Chondrocyte (in vitro differentiated cells): Measurements from ENCODE around the gene USP4. TPM values are rescaled to one million over a fixed set of nuclear protein-coding genes. Genes with fewer than 3 reads are reported as not detected.
A peak's percentile ranks its signal among the peaks of the same experiment; 100 is the strongest.

Source experiments
- DNase-seq: peaks from one replicate; pipeline ENCODE4 v3.0.0; 2021; ENCODE audit warnings: mixed read lengths, low spot score
- H3K27ac Mint-ChIP-seq: one replicate; pipeline ENCODE4 v1.8.0; 2021; ENCODE audit warnings: mild to moderate bottlenecking, moderate library complexity, mixed read lengths; ENCODE audit not compliant: unreplicated experiment
- H3K27me3 Mint-ChIP-seq: 2 replicates; pipeline ENCODE4 v1.8.0; 2021; ENCODE audit warnings: low read depth, mixed read lengths
- H3K36me3 Mint-ChIP-seq: 2 replicates; pipeline ENCODE4 v1.8.0; 2021; ENCODE audit warnings: low read depth, mixed read lengths
- H3K4me1 Mint-ChIP-seq: 2 replicates; pipeline ENCODE4 v1.8.0; 2021; ENCODE audit warnings: low read depth, mild to moderate bottlenecking, mixed read lengths
- H3K4me3 Mint-ChIP-seq: one replicate; pipeline ENCODE4 v1.8.0; 2021; ENCODE audit warnings: mild to moderate bottlenecking, moderate library complexity, mixed read lengths; ENCODE audit not compliant: unreplicated experiment
- H3K9me3 Mint-ChIP-seq: 2 replicates; pipeline ENCODE4 v1.8.0; 2021; ENCODE audit warnings: low read depth, mixed read lengths
- total RNA-seq: library from RNA; stranded (reverse); gene quantifications from 3 replicates; pipeline ENCODE4 v1.2.1, GENCODE V29; 2021
- TF ChIP-seq, protein P1 (sequence below): fragments of 200-600 bp; sonication (generic); IDR thresholded peaks from 2 replicates; pipeline ENCODE4 v1.5.0; 2021; ENCODE audit warnings: antibody characterized with exemption, mild to moderate bottlenecking, moderate library complexity

USP4 gene
- total RNA-seq, 1 donor from 2014 or later: 31.9 TPM

DNA sequence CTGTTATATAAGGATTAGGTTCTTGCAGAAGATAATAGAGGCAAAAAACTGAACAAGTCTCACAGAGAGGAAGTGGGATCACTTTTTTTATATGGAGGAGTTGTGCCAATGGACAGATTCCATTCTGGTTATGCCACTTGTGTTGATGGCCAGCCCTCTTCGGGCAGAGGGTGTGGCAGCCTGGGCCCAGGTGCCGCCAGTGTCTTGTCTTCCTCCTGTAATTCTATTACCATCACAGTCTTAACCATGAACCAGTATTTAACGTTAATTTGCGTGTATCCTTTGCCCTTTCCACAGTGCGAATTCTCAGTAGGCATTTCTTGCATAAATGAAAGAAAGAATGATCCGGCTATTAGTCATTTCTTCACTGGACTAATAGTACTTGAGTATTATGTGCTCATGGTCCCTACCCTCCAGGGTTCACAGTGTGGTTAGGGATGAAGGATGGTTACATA, 7.0 kb upstream of the USP4 start:
- Mint-ChIP-seq H3K36me3 (no peaks in the 10 kb centered on the region), H3K27me3 (no peaks in the 10 kb centered on the region), H3K4me3 (no peak overlapping the region), H3K4me1 (peaks cover 23% of the 10 kb centered on the region), H3K9me3 (no peaks in the 10 kb centered on the region), H3K27ac (peak overlapping the region; percentile 79)
- DNase-seq: no peak
- TF ChIP-seq, protein P1, sequence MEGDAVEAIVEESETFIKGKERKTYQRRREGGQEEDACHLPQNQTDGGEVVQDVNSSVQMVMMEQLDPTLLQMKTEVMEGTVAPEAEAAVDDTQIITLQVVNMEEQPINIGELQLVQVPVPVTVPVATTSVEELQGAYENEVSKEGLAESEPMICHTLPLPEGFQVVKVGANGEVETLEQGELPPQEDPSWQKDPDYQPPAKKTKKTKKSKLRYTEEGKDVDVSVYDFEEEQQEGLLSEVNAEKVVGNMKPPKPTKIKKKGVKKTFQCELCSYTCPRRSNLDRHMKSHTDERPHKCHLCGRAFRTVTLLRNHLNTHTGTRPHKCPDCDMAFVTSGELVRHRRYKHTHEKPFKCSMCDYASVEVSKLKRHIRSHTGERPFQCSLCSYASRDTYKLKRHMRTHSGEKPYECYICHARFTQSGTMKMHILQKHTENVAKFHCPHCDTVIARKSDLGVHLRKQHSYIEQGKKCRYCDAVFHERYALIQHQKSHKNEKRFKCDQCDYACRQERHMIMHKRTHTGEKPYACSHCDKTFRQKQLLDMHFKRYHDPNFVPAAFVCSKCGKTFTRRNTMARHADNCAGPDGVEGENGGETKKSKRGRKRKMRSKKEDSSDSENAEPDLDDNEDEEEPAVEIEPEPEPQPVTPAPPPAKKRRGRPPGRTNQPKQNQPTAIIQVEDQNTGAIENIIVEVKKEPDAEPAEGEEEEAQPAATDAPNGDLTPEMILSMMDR: no peak

DNA sequence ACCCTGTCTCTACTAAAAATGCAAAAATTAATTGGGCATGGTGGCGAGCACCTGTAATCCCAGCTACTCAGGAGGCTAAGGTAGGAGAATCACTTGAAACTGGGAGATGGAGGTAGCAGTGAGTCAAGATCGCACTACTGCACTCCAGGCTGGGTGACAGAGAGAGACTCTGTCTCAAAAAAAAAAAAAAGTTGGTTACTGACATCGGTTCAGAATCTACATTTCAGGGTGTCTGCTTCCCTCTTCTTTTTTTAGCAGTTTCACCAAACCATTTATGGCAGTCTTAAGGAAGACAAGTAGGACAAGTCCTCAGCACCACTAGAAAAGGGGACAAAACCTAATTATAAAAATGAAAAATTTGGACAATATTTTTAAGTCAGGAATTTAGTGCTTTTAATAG, 3.3 kb upstream of the USP4 start:
- no peak overlapping the region for H3K27ac Mint-ChIP-seq
- H3K4me3 Mint-ChIP-seq: no peak overlapping the region
- TF ChIP-seq, protein P1: no peak
- H3K27me3 Mint-ChIP-seq: no peaks in the 10 kb centered on the region
- peaks cover 38% of the 10 kb centered on the region for H3K4me1 Mint-ChIP-seq
- no peak for DNase-seq
- no peaks in the 10 kb centered on the region for H3K9me3 Mint-ChIP-seq
- H3K36me3 Mint-ChIP-seq: no peaks in the 10 kb centered on the region

DNA sequence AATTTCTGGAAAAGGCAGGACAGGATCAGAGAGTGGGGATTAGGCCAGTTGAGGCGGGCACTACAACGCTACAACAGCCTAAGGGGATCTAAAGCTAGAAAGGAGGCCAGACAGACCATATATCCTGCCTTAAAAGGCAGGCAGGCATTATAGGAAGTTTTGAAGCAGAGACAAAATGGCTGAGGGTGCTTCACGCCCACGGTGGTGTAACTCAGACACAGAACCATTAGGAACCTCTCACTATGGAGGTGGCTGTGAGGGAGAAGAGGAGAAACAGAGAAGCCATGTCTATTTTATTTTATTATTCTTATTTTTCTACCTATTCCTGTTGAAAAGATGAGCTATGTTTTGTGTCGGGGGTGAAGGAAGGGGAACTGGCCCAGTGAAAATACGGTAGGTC, 2.1 kb upstream of the USP4 start:
- Mint-ChIP-seq H3K4me3 (no peak overlapping the region), H3K4me1 (peaks cover 36% of the 10 kb centered on the region), H3K36me3 (no peaks in the 10 kb centered on the region), H3K9me3 (no peaks in the 10 kb centered on the region), H3K27ac (peak overlapping the region; percentile 19), H3K27me3 (no peaks in the 10 kb centered on the region)
- DNase-seq: no peak
- TF ChIP-seq, protein P1: no peak

DNA sequence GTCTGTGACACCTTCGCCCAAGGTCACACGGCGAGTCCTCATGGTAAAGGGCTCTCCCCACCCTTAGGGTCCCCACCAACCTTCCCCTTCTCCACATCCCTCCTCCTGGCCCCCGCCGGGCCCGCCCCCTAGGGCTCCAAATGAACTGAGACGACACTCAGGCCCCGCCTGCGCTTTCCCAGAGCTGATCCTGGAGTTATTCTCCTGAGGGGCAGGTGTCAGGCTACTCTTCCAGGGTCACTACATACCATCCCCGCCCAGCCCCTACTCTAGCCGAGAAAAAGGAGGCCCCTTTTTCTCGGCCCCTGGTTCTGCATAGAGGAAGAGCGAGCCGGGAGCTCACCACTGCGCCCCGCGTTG, 292 bp downstream of the USP4 start:
- peak overlapping the region; percentile 97 for H3K4me3 Mint-ChIP-seq
- H3K4me1 Mint-ChIP-seq: peaks cover 26% of the 10 kb centered on the region
- peaks cover 3% of the 10 kb centered on the region for H3K36me3 Mint-ChIP-seq
- no peaks in the 10 kb centered on the region for H3K9me3 Mint-ChIP-seq
- no peak for DNase-seq
- no peaks in the 10 kb centered on the region for H3K27me3 Mint-ChIP-seq
- peak overlapping the region; percentile 87 for H3K27ac Mint-ChIP-seq
- TF ChIP-seq, protein P1: no peak

DNA sequence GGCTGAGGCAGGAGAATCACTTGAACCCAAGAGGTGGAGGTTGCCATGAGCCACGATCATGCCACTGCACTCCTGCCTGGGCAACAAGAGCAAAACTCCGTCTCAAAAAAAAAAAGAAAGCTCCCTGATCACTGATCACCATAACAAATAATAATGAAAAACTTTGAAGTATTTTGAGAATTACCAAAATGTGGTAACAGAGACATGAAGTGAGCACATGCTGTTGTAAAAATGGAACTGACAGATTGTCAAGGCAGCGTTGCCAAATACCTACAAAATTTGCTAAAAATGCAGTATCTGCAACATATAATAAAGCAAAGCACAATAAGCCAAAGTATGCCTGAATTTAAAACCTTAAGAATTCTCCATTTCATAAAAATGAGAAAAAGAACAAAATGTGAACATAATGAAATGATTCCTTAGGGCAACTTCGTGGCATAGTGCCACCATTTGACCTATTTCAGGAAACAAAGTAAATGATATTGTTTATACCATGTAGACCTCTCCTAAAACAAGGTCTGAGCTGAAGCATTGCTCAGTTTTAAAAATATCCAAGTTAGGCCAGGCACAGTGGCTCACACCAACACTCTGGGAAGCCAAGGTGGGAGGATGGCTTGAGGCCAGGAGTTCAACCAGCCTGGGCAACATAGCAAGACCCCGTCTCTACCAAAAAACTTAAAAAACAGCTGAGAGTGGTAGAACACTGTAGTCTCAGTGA, 5.8 kb downstream of the USP4 start:
- Mint-ChIP-seq H3K9me3 (no peaks in the 10 kb centered on the region), H3K4me1 (peaks cover 12% of the 10 kb centered on the region), H3K4me3 (no peak overlapping the region), H3K27ac (no peak overlapping the region), H3K36me3 (peaks cover 18% of the 10 kb centered on the region), H3K27me3 (no peaks in the 10 kb centered on the region)
- TF ChIP-seq, protein P1: no peak
- DNase-seq: no peak
